ENCODE data around the gene ZBBX. TPM values are rescaled to one million over a fixed set of nuclear protein-coding genes. Genes with fewer than 3 reads are reported as not detected.
A peak's percentile ranks its signal among the peaks of the same experiment; 100 is the strongest.

Gene ZBBX
- total RNA-seq, 1 experiment from 2014 or later, result not detected

GRCh38 chr3:167228135-167228534 is 152.0 kb downstream of the ZBBX start:
- peak; percentile 15 for DNase-seq
- no peak overlapping the region for H3K4me3 ChIP-seq

GRCh38 chr3:167225821-167226220 is 154.3 kb downstream of the ZBBX start:
- no peaks in the 10 kb centered on the region for H3K36me3 ChIP-seq
- no peak overlapping the region for H3K4me3 ChIP-seq
- DNase-seq, result no peak
- H3K9me3 ChIP-seq, result no peaks in the 10 kb centered on the region
- H3K27me3 ChIP-seq, result no peaks in the 10 kb centered on the region

More at GRCh38 chr3:167228135-167228534, 152.0 kb downstream of the ZBBX start:
- H3K27me3 ChIP-seq, result no peaks in the 10 kb centered on the region
- H3K9me3 ChIP-seq, result no peaks in the 10 kb centered on the region
- no peaks in the 10 kb centered on the region for H3K36me3 ChIP-seq

- no peaks in the 10 kb centered on the region for H3K27me3 ChIP-seq
- H3K9me3 ChIP-seq, result no peaks in the 10 kb centered on the region
- H3K4me3 ChIP-seq, result no peak overlapping the region
- no peak for DNase-seq
- H3K36me3 ChIP-seq, result no peaks in the 10 kb centered on the region
These were observed 171.1 kb downstream of the ZBBX start for GRCh38 chr3:167209011-167209410.

- no peaks in the 10 kb centered on the region for H3K27me3 ChIP-seq
- DNase-seq, result no peak
These were observed 177.0 kb downstream of the ZBBX start for GRCh38 chr3:167203062-167203461.

GRCh38 chr3:167198949-167199600 is 181.0 kb downstream of the ZBBX start:
- no peak for DNase-seq
- Histone ChIP-seq H3K36me3 (no peaks in the 10 kb centered on the region), H3K4me3 (no peak overlapping the region), H3K9me3 (no peaks in the 10 kb centered on the region), H3K27me3 (no peaks in the 10 kb centered on the region)

More at GRCh38 chr3:167203062-167203461, 177.0 kb downstream of the ZBBX start:
- no peak overlapping the region for H3K4me3 ChIP-seq
- H3K36me3 ChIP-seq, result no peaks in the 10 kb centered on the region
- H3K9me3 ChIP-seq, result no peaks in the 10 kb centered on the region

Other genes with a start within 250 kb of the ZBBX start
- gene SERPINI2, start 93.7 kb upstream of the ZBBX start, total RNA-seq (2014; rRNA removed; shearing (Covaris generic); ENCODE audit: low replicate concordance), result not detected in 2 replicates

Data from MG63 (cell line).